Neuron (in vitro differentiated cells): ENCODE measurements around the gene SLC10A7.

Experiments
- H2AFZ ChIP-seq: one replicate; pipeline ENCODE4 v1.6.1; 2013; ENCODE audit warnings: low read depth, mild to moderate bottlenecking, inconsistent platforms, low read length, moderate library complexity
- H3K27me3 ChIP-seq: one replicate; pipeline ENCODE4 v1.6.1; 2013; ENCODE audit warnings: low read length; ENCODE audit not compliant: insufficient read depth
- H3K36me3 ChIP-seq: one replicate; pipeline ENCODE4 v1.6.1; 2013; ENCODE audit warnings: low read length; ENCODE audit not compliant: insufficient read depth
- H3K4me1 ChIP-seq: one replicate; pipeline ENCODE4 v1.6.1; 2013; ENCODE audit warnings: low read length; ENCODE audit not compliant: insufficient read depth
- H3K4me3 ChIP-seq: 2 replicates; pipeline ENCODE4 v1.5.1; 2013; ENCODE audit warnings: mild to moderate bottlenecking, low read length, moderate library complexity
- H3K9me3 ChIP-seq: one replicate; pipeline ENCODE4 v1.6.1; 2013; ENCODE audit warnings: low read length

The SLC10A7 gene

DNA sequence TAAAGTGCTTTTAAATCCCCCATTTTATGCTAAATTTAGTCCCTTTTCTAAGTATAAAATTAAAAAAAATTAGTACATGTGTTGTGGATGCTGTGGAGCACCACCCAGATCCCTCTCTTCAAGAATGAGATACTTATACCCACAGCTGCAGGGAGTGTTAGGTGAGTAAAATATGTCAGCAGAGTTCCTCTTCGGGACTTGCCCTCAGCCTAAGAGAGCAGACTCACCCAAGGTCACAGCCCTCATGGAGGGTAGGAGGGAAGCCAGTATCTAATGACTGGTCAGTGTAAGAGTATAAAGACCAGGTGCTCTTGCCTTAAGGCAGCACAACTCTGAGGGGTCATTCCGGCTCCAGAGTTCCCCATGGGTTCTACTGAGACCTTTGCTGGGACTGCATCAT lies 218.9 kb downstream of the SLC10A7 start:
- H3K27me3 ChIP-seq = no peaks in the 10 kb centered on the region
- peaks cover 10% of the 10 kb centered on the region for H3K4me1 ChIP-seq

DNA sequence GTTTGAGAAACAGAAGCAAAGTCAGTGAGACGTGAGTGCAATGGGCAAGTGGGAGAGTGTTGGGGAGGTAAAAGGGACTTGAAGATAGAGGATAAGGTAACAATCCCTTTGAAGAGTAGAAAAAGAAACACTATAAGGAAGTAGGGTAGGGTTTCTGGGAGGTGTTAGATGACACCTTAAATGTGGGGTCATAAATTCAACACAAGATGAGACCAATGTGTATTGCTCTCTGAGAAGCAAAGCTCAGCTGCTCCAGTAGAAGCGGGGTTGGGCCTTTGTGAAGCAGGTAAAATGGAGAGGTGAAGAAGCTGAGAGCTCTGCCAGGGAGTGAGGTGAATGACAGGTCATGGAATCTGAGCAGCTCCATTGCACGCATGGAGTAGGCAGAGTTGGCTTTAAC lies 222.1 kb downstream of the SLC10A7 start:
- no peaks in the 10 kb centered on the region for H3K36me3 ChIP-seq

More for the DNA sequence above, 218.9 kb downstream of the SLC10A7 start:
- Histone ChIP-seq H3K4me3 (no peak overlapping the region), H2AFZ (no peak overlapping the region), H3K36me3 (no peaks in the 10 kb centered on the region), H3K9me3 (no peaks in the 10 kb centered on the region)

DNA sequence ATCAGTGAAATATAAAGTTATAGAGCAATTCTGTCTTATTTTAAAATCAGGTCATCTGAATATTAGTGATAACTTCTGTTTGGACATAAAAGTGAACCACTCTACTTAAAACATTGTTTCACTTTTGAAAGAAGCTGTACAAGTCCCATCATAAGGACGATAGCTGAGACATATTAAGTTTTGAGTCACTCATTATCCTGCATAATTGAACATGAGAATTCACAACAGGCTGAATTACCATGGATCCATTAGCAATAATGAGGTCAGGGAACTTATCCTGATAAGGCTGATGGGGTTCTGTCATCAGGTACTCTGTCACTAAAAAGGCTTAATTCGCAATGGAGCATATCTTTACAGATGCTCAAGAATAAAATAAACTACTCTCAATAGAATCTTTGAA lies 227.0 kb downstream of the SLC10A7 start:
- H3K36me3 ChIP-seq = no peaks in the 10 kb centered on the region
- H3K4me3 ChIP-seq = no peak overlapping the region
- H2AFZ ChIP-seq = no peak overlapping the region
- H3K9me3 ChIP-seq = no peaks in the 10 kb centered on the region
- H3K27me3 ChIP-seq = no peaks in the 10 kb centered on the region
- H3K4me1 ChIP-seq = no peaks in the 10 kb centered on the region

More for the DNA sequence above, 222.1 kb downstream of the SLC10A7 start:
- H3K27me3 ChIP-seq = no peaks in the 10 kb centered on the region
- H3K4me3 ChIP-seq = no peak overlapping the region
- no peaks in the 10 kb centered on the region for H3K9me3 ChIP-seq
- no peak overlapping the region for H2AFZ ChIP-seq
- H3K4me1 ChIP-seq = no peaks in the 10 kb centered on the region

DNA sequence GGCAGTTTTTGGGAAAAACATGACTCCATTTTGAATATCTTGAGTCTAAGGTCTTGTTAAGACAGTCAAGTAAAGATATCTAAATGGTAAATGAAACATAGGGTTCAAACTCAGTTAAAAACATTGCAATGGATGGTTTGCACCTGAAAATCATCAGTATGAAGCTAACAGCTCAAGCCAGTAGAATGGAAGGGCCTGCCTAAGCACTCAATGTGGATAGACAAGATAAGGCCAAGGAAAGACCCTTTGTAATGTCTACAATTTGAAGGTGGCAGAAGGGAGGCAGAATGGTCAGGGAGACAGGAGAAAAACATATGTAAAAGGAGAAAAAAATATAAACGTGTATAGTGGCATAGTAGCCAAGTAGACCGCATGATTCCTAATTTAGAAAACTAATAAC lies 229.2 kb downstream of the SLC10A7 start:
- H3K36me3 ChIP-seq = no peaks in the 10 kb centered on the region
- no peak overlapping the region for H2AFZ ChIP-seq
- H3K4me3 ChIP-seq = no peak overlapping the region
- no peaks in the 10 kb centered on the region for H3K4me1 ChIP-seq
- no peaks in the 10 kb centered on the region for H3K27me3 ChIP-seq
- H3K9me3 ChIP-seq = no peaks in the 10 kb centered on the region

DNA sequence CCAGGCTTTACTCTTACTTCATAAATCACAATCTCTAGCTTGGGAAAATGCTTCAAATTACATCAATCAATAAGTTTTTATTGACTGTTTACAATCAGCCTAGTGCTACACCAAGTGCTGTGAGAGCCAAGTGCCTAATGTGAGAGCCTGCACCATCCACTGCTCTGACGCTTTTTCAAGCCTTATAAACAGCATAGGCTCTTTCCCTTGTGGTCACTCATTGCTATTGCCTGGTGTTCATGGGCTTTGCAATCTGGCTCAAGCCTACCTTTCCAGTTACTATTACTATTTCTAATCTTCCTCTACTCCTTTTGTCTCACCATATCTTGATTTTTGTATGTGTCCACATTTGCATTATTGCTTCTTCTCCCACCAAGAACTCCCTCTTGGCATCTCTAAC lies 230.4 kb downstream of the SLC10A7 start:
- Histone ChIP-seq H3K9me3 (no peaks in the 10 kb centered on the region), H2AFZ (no peak overlapping the region), H3K36me3 (no peaks in the 10 kb centered on the region), H3K27me3 (no peaks in the 10 kb centered on the region), H3K4me1 (no peaks in the 10 kb centered on the region), H3K4me3 (no peak overlapping the region)

DNA sequence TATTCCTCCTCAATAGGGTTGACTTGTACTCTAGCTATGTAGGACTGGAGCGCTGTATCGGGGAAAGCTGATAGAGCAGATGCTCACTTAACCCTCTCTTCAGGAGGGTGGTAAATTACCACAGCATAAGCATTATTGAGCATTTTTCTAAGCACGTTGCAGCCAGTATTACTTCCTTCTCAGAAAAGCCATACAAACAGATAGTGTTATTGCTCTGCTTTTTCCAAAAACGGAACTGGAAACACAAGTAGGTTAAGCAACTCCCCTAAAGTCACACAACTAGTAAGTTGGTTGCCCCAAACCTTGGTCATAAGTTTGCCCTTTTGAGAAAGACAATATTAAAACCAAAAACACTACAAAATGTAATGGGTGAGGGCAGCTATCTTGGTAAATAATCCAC lies 233.5 kb downstream of the SLC10A7 start:
- no peak overlapping the region for H2AFZ ChIP-seq
- H3K4me3 ChIP-seq = no peak overlapping the region
- no peaks in the 10 kb centered on the region for H3K9me3 ChIP-seq
- H3K27me3 ChIP-seq = no peaks in the 10 kb centered on the region
- H3K36me3 ChIP-seq = no peaks in the 10 kb centered on the region
- no peaks in the 10 kb centered on the region for H3K4me1 ChIP-seq

DNA sequence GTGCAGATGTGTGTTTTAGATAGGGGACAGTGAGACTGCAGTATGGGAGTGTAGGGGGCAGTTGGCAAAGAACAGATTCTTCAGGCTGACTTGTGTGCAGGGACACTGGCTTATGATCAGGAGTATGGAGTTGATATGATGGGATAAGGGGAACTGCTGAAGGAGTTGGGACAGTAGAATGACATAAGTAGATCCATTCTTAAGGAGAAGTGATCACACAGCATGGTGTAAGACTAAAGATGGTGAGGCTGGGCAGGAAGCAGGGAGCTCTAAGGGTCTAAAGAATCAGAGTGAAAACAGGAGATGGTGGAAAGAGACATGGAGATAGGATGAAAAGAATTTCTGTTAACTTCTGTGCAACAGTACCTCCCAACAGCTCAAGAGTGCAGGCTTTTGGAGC lies 236.7 kb downstream of the SLC10A7 start:
- H3K4me3 ChIP-seq = no peak overlapping the region
- no peaks in the 10 kb centered on the region for H3K27me3 ChIP-seq
- H2AFZ ChIP-seq = no peak overlapping the region
- H3K4me1 ChIP-seq = no peaks in the 10 kb centered on the region
- no peaks in the 10 kb centered on the region for H3K9me3 ChIP-seq
- H3K36me3 ChIP-seq = no peaks in the 10 kb centered on the region

DNA sequence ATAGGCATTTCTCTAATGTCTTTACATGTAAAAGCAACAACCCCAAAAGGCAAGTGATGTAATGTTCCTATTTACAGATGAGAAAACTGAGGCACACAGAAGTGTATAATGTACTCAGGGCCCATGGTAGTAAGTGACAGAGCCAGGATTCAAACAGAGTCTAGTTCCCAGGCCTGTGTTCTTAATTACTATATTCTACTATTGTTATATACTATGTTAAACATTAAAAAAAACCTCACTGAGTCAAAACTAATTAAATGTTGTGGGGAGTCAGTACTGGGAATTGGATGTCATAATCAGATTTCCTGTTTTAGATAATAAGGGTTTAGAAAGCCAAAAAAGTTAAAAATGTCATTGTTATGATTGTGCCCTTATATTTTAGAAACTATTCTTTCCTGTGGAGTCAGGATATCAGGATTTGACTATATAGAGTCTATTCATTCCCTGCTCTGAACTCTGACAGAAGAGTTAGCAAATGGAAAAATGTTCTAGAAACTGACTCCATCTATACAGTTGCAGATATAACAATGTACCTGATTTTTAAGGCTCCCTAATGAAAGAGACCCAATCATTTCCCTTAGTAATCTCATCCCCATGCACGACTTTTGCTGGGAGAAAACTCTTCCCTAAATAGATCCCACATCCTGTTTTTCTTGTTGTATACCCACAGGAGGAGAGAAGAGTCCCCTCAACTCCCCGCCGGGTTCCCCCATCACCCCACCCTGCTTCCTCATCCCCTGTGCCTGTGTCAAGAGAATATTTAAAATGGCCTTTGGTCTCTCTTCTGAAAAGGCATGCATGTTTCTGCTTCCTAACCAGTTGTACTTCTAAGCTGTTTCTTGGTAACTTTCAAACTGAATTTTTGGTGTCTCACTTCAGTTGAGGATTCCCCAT lies 237.7 kb downstream of the SLC10A7 start:
- Histone ChIP-seq H3K27me3 (no peaks in the 10 kb centered on the region), H3K9me3 (no peaks in the 10 kb centered on the region), H3K36me3 (no peaks in the 10 kb centered on the region), H3K4me3 (no peak overlapping the region), H2AFZ (no peak overlapping the region), H3K4me1 (no peaks in the 10 kb centered on the region)

DNA sequence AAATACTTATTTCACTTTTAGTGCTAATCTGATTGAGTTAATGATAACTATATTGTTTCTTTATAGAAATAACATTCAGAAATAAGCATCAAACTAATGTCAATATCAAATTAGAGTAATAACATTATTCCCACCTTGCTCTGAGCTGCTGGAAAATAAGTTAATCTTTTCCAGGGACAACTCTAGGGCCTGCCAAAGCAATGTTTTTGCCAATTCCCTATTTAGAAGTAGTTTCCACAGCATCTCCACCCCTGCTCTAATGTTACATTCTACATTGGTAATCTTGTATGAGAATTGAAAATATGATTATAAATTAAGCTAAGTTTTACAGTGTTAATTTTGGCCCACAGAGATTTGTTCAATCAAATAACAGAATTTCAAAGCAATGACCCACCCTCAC lies 239.1 kb downstream of the SLC10A7 start:
- Histone ChIP-seq H2AFZ (no peak overlapping the region), H3K4me1 (no peaks in the 10 kb centered on the region), H3K36me3 (no peaks in the 10 kb centered on the region), H3K9me3 (no peaks in the 10 kb centered on the region), H3K27me3 (no peaks in the 10 kb centered on the region), H3K4me3 (no peak overlapping the region)

DNA sequence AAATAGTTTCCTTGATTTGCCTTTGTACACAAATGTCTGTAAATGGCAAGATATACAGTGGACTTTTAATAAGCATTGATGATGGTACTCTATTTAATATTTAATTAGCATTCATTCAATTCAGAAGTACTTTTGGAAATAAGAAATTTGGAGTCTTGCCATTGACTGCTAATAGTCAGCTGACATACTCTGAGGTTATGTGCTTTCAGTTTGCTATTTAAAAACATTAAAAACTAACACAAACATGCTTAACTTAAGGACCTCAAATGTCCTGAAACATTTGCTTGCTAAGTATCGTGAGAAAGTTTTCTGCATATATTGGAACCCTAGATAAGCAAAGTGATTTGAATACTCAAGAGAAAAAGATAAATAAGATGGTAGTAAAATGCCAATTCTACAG lies 242.8 kb downstream of the SLC10A7 start:
- Histone ChIP-seq H3K4me1 (no peaks in the 10 kb centered on the region), H3K27me3 (no peaks in the 10 kb centered on the region), H2AFZ (no peak overlapping the region), H3K9me3 (no peaks in the 10 kb centered on the region), H3K4me3 (no peak overlapping the region), H3K36me3 (no peaks in the 10 kb centered on the region)

DNA sequence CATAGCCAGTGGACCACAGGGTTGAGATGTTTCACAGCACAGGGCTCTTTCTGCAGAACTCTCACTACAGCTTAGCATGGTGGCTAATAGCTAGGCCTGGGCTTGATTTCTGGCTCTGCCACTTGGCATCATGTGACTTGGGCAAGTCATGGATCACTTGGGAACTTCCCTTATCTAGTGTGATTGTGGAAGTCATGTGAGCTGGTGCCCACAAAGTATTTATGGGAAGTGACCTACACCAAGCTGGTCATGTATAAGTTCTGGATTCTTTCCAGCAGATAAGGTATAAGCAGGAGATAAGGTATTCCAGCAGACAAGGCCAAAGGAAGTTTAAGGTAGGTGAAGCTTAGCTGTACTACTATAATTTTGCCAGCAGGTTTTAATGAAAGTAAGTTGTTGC lies 246.4 kb downstream of the SLC10A7 start:
- no peak overlapping the region for H3K4me3 ChIP-seq
- H3K9me3 ChIP-seq = no peaks in the 10 kb centered on the region
- H3K27me3 ChIP-seq = no peaks in the 10 kb centered on the region
- no peaks in the 10 kb centered on the region for H3K36me3 ChIP-seq
- no peak overlapping the region for H2AFZ ChIP-seq
- peaks cover 7% of the 10 kb centered on the region for H3K4me1 ChIP-seq

DNA sequence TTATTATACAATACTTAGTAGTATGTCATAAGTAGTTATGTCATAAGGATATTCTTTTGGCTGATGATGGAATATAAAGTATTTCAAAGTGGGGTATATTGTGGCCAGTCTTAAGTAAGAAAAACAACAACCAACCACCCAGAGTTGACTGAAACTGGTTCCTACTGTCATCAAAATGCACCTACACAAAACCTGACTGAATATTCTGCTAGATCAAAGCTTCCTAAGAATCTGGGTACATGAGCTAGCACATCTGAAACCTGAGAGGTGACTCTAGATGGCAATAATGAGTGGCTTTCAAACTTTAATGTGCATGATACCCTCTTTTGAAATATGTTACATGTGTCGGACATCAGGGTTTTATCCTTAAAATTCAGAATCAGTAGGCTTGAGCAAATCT lies 247.0 kb downstream of the SLC10A7 start:
- Histone ChIP-seq H2AFZ (no peak overlapping the region), H3K4me3 (no peak overlapping the region), H3K36me3 (no peaks in the 10 kb centered on the region), H3K27me3 (no peaks in the 10 kb centered on the region), H3K9me3 (no peaks in the 10 kb centered on the region), H3K4me1 (peaks cover 9% of the 10 kb centered on the region)

DNA sequence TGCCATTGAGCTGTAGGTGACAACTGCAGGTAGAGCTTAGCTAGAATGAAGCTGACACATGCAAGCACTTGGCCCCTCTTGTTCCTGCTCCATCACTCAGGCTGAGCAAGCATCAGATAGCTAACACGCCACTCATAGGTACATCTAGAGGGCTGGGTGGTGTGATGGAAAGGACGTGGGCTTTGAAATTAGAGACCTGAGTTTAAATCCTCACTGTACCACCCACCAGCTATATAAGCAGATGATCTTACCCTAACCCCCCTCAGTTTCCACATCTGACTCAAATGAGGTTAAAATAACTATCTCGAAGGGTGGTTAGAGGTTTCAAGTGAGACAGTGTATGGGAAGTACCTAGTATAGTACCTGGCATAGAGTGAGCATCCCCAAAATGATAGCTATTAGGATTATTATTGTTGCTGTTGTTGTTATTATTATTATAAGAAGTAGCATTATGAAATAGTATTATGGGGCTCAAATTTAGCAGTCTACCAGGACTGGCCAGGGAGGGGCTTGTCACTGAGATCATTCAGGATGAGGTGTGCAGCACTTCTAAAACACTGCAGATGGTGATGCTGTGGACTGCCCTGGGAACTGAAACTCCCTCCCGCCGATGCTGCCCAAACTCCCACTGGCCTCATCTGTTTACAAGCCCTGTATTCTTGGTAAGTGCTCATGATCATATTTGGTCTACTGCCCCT lies 248.4 kb downstream of the SLC10A7 start:
- no peaks in the 10 kb centered on the region for H3K9me3 ChIP-seq
- H3K27me3 ChIP-seq = no peaks in the 10 kb centered on the region
- H3K4me3 ChIP-seq = no peak overlapping the region
- H2AFZ ChIP-seq = no peak overlapping the region
- H3K36me3 ChIP-seq = no peaks in the 10 kb centered on the region
- H3K4me1 ChIP-seq = peaks cover 9% of the 10 kb centered on the region
